Adrenal gland (tissue), 12 donors: ENCODE results near the gene ELN. TPM values are rescaled to one million over a fixed set of nuclear protein-coding genes. Genes with fewer than 3 reads are reported as not detected.

ENCODE experiments used
- DNase-seq, 7 donors: peaks; one replicate each; pipeline ENCODE4 v3.0.0-alpha.2; 2019 to 2020
- H3K27ac ChIP-seq, 5 donors: fragments of 200-600 bp; sonication (generic) in 4 of 5; 1 replicate in 3 of 5; 2 replicates in 2 of 5; pipeline versions ENCODE4 v1.5.1 to v1.8.0; 2016 to 2020; ENCODE audit warnings: mild to moderate bottlenecking in 1 of 5
- H3K27me3 ChIP-seq: fragments of 200-600 bp; 2 replicates; pipeline ENCODE4 v1.8.0; 2021
- H3K36me3 ChIP-seq, 2 donors: fragments of 200-600 bp; replicated peaks in 1 of 2; 1 replicate in 1 of 2; 2 replicates in 1 of 2; pipeline versions ENCODE4 v1.5.1 to v1.8.0; 2018 to 2022
- H3K4me1 ChIP-seq, 2 donors: fragments of 200-600 bp; replicated peaks in 1 of 2; 1 replicate in 1 of 2; 2 replicates in 1 of 2; pipeline versions ENCODE4 v1.5.1 to v1.8.0; 2018 to 2021
- H3K4me3 ChIP-seq, 4 donors: fragments of 200-600 bp; sonication (generic) in 3 of 4; one replicate each; pipeline ENCODE4 v1.5.1; 2016 to 2018
- H3K9me3 ChIP-seq, 3 donors: fragments of 200-600 bp; sonication (generic) in 1 of 3; replicated peaks in 1 of 3; 1 replicate in 2 of 3; 2 replicates in 1 of 3; pipeline versions ENCODE4 v1.5.1 to v1.8.0; 2016 to 2021
- CTCF ChIP-seq, 6 experiments: fragments of 450-650 bp in 4 of 6; fragments of 200-600 bp in 2 of 6; sonication (generic) in 1 of 6; IDR thresholded peaks; 1 replicate in 5 of 6; 2 replicates in 1 of 6; pipeline versions ENCODE4 v1.5.1 to v1.8.0; 2016 to 2021; ENCODE audit warnings: antibody characterized with exemption in 6 of 6, mild to moderate bottlenecking in 2 of 6, moderate library complexity in 1 of 6
- POLR2A ChIP-seq, 2 donors: fragments of 450-650 bp; IDR thresholded peaks; one replicate each; pipeline ENCODE4 v1.6.1; 2017; ENCODE audit warnings: antibody characterized with exemption in 2 of 2, mild to moderate bottlenecking in 2 of 2, moderate library complexity in 1 of 2
- WGBS, 4 donors: extraction: QIAGEN DNeasy Blood & Tissue Kit in 2 of 4; methylation state at CpG; one replicate each; pipeline versions ENCODE4 v1.1.5 to v1.1.7; 2013 to 2017; 5-methylcytosine and 5-hydroxymethylcytosine counted together
- intact Hi-C, 2 donors: fragments of 100-400 bp; cut with DNase I; formaldehyde crosslinking; loops; one replicate each; pipeline versions ENCODE4 v1.14.1 to v1.15.0; 2022 to 2023
- polyA plus RNA-seq, 3 donors: library from polyadenylated mRNA; stranded (reverse); fragments of 200-250 nt in 2 of 3; fragments of 350-450 nt in 1 of 3; fragmentation: Illumina TruSeq in 1 of 3; extraction: RNeasy Lipid Tissue Mini Kit (QIAGEN cat#74804) in 1 of 3; gene quantifications; one replicate each; pipeline ENCODE4 v1.2.3, GENCODE V29; 2013 to 2014
- total RNA-seq, 9 donors: library from RNA; depleted of rRNA in 4 of 9; stranded (reverse); fragments of >200 nt in 4 of 9; fragments of 120-200 nt in 1 of 9; fragmentation: NEBNext Ultra II Directional in 1 of 9; extraction: Animal tissue kit (Norgen Biotek cat#: 25700) in 1 of 9; gene quantifications; one replicate each; pipeline versions ENCODE4 v1.1.0 to v1.2.4, GENCODE V29; 2013 to 2023
- donor health status: healthy with polysubstance abuse.
- donor health status: Bipolar disorder and iron deficiency.
- donor health status: DM: yes; HTN: yes; CAD: no.
- donor health status: DM: no; HTN: no; CAD: no.
- donor health status: DM: no; HTN: no; CAD: no.
- donor health status: DM: yes; HTN: yes; CAD: no.

Gene ELN
- total and polyA plus RNA-seq, 12 donors = 4.6 to 107 (median 15.9) TPM

- WGBS, 4 donors = 5 to 13% (median 12%) methylated on average over 9 to 32 of the region's 32 CpGs
- Histone ChIP-seq H3K4me1 (peaks cover 5 to 26% of the 10 kb centered on the region in 2 donors), H3K27me3 (no peaks in the 10 kb centered on the region), H3K27ac (peak overlapping the region in 3 of 5 donors; percentile 36 to 84 (median 67)), H3K9me3 (no peaks in the 10 kb centered on the region), H3K4me3 (peak overlapping the region in 2 of 4 donors; percentile 29 to 52), H3K36me3 (peaks cover 0 to 1% of the 10 kb centered on the region in 2 donors)
- intact Hi-C loops = loop anchor here in 1 of 2 donors (10.0 kb wide), 1 partner anchor 90 kb away; no protein-coding TSS in a partner anchor
- peak; percentile 70 to 93 (median 87) for DNase-seq
- TF ChIP-seq POLR2A (IDR thresholded peaks at IDR 0.05) (peak in 1 of 2 donors; percentile 38), CTCF (IDR thresholded peaks at IDR 0.05) (peak in 1 of 6 experiments; percentile 12)
These were observed 66.5 kb downstream of the ELN start for GRCh38 chr7:74094224-74095101.

- intact Hi-C loops = loop anchor here in 1 of 2 donors (10.0 kb wide), 1 partner anchor 90 kb away; no protein-coding TSS in a partner anchor
- peak overlapping the region in 1 of 4 donors; percentile 52 for H3K4me3 ChIP-seq
- WGBS, 4 donors = 88 to 97% (median 92%) methylated on average over 5 to 6 of the region's 6 CpGs
- H3K36me3 ChIP-seq = peaks cover 0 to 8% of the 10 kb centered on the region in 2 donors
- no peaks in the 10 kb centered on the region for H3K27me3 ChIP-seq
- TF ChIP-seq CTCF (IDR thresholded peaks at IDR 0.05) (no peak), POLR2A (IDR thresholded peaks at IDR 0.05) (no peak)
- H3K27ac ChIP-seq = peak overlapping the region in 1 of 5 donors; percentile 84
- DNase-seq = no peak
- no peaks in the 10 kb centered on the region for H3K9me3 ChIP-seq
- H3K4me1 ChIP-seq = peaks cover 5 to 26% of the 10 kb centered on the region in 2 donors
These were observed 67.2 kb downstream of the ELN start for GRCh38 chr7:74095135-74095534.

GRCh38 chr7:74097937-74098614 is 70.1 kb downstream of the ELN start:
- no peak overlapping the region for H3K4me3 ChIP-seq
- intact Hi-C loops = loop anchor here in 1 of 2 donors (10.0 kb wide), 1 partner anchor 87 kb away; no protein-coding TSS in a partner anchor
- peak overlapping the region in 3 of 5 donors; percentile 46 to 58 (median 54) for H3K27ac ChIP-seq
- no peaks in the 10 kb centered on the region for H3K9me3 ChIP-seq
- peak; percentile 39 to 87 (median 69) for DNase-seq
- peaks cover 0 to 23% of the 10 kb centered on the region in 2 donors for H3K36me3 ChIP-seq
- TF ChIP-seq POLR2A (IDR thresholded peaks at IDR 0.05) = peak in 1 of 2 donors; percentile 31
- TF ChIP-seq CTCF (IDR thresholded peaks at IDR 0.05) = no peak
- peaks cover 5 to 16% of the 10 kb centered on the region in 2 donors for H3K4me1 ChIP-seq
- no peaks in the 10 kb centered on the region for H3K27me3 ChIP-seq
- 47 to 74% (median 57%) methylated on average over 6 to 11 of the region's 11 CpGs for WGBS, 4 donors

GRCh38 chr7:74099031-74099430 is 71.1 kb downstream of the ELN start:
- TF ChIP-seq POLR2A (IDR thresholded peaks at IDR 0.05) (no peak), CTCF (IDR thresholded peaks at IDR 0.05) (no peak)
- WGBS, 4 donors = 97 to 98% (median 98%) methylated on average over 6 to 17 of the region's 17 CpGs
- no peak for DNase-seq
- Histone ChIP-seq H3K4me3 (no peak overlapping the region), H3K4me1 (peaks cover 5 to 7% of the 10 kb centered on the region in 2 donors), H3K9me3 (no peaks in the 10 kb centered on the region), H3K27me3 (no peaks in the 10 kb centered on the region), H3K36me3 (peaks cover 0 to 25% of the 10 kb centered on the region in 2 donors), H3K27ac (no peak overlapping the region)
- intact Hi-C loops = loop anchor here in 1 of 2 donors (10.0 kb wide), 1 partner anchor 86 kb away; no protein-coding TSS in a partner anchor
